HG03025 (cell line): ENCODE data around the gene TENM3.

Experiments
- ATAC-seq: cut with Tn5 transposase; IDR thresholded peaks from one replicate; pipeline ENCODE4 v1.9.1; 2021; ENCODE audit warnings: mild to moderate bottlenecking, moderate library complexity; ENCODE audit not compliant: unreplicated experiment, low FRiP score

Gene TENM3

GRCh38 chr4:182493377-182493776 lies 250.2 kb downstream of the TENM3 start:
- no peak for ATAC-seq

DNA sequence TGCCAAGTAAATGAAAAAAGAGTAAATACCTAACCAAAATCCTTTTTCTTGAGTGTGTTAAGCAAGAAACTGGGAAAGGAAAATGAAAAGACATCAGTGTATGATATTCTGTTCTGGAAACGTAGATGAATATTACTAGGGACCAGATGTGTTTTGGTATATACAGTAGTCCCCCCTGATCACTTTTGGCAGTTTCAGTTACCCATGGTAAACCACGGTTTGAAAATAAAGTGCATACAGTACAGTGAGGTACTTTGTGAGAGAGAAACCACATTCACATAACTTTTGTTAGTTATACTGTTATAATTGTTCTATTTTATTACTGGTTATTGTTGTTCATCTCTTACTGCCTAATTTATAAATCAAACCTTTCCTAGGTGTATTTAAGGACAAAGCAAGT lies 250.9 kb downstream of the TENM3 start:
- ATAC-seq, result peak; percentile 77

DNA sequence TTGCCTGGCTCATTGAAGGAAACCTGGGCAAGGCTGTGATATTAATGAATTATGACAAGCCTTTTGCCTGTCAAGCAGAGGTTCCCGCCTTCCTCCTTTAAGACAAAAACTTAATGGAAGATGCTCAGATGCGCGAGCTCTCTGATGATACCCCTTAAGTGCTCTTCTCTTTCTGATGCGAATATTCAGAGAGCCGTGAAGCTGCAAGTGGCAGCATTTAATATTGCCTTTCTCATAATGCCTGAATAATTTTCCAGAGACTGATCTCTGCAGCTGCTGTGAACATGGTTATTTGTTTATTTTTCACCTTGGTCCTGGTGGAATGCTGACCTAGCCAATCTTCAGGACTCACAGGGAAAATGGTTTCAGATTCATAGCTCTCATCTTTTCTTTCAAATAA lies 251.8 kb downstream of the TENM3 start:
- no peak for ATAC-seq

GRCh38 chr4:182495645-182496385 lies 252.6 kb downstream of the TENM3 start:
- no peak for ATAC-seq

- no peak for ATAC-seq
Measured at GRCh38 chr4:182496408-182496807, 253.2 kb downstream of the TENM3 start.

DNA sequence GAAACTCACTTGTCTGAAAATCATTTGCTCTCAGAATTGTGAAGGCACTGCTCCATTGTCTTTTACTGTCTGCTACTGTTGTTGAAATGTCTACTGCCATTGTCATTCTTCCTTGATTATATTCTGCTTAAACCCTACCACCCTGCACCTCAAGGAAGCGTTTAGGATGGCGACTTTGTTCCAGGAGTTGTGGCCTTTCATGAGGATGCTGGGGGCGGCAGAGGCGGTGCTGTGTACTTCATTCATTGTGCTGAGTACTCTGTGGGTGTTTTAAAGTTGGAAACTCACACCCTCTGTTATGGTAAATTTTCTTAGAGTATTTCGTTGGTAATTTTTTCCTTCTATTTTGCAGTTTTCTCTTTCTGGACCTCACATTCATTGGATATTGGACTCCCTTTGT lies 258.9 kb downstream of the TENM3 start:
- no peak for ATAC-seq

DNA sequence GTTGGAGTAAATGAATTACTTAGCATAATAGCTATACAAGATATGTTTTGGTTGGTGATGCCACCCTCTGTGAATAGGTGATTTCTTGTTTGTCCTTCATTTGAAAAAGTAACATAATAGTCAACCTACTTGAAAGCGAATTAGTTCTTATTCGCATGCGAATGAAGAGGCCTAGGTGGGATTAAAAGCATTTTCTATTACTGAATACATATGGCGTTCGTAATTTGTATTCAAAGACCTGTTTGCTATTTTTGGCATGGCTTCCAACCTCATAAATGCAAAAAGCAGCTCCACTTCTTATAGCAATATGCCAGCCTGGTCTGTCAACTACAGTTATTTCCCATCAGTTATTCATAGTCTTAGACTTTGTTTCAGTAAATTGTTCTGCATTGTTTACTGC lies 261.3 kb downstream of the TENM3 start:
- no peak for ATAC-seq

DNA sequence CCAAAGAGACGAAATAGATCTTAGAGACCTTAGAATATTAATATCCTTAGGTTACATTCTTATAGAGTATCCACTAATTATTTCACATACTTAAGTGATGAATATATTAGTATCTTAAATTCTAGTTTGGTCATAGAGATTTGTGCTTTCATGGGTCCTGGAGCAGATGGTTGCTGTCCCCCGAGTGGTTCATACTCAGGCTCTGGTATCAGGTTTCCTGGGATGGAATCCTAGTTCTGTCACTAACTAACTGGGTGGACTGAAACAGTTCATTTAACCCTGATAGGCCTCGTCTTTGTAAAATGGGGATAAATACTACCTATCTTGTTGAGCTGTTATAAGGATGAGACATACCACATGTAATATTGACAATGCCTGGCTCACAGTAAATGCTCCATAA lies 264.6 kb downstream of the TENM3 start:
- ATAC-seq, result no peak

- no peak for ATAC-seq
Measured at GRCh38 chr4:182510836-182511235, 267.6 kb downstream of the TENM3 start.

DNA sequence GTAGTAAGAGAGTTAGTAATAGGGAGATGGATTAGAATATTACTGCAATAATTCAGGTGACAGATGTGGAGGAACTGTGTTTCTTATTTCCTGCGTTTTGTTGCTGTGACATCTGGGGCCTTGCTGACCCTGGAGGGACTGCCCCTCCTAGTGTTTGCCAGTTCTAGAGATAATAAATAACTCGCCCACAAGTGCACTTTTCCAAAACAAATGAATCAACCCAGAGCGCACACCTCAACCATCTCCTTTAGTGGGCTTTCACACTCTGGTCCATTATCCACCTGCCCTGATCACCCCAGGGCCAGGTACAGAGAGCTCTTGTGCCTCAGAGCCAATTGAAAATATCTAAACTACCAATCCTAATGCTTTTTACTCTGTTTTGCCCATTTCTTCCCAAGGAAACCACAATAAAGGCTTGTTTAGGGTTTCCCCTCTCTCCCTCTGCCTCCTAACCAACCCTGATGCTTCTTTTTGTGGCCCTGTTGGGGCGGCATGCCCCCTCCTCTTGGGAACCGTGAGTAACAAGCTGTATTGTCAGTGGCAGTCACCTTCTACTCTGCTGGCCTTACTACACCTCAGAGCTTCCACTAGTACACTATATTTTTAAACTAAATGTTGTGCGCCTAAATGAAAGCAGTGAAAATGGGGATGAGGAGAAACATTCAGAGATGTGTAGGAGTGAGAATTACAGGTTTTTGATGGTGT lies 270.5 kb downstream of the TENM3 start:
- no peak for ATAC-seq

GRCh38 chr4:182518421-182518820 lies 275.2 kb downstream of the TENM3 start:
- ATAC-seq, result no peak

DNA sequence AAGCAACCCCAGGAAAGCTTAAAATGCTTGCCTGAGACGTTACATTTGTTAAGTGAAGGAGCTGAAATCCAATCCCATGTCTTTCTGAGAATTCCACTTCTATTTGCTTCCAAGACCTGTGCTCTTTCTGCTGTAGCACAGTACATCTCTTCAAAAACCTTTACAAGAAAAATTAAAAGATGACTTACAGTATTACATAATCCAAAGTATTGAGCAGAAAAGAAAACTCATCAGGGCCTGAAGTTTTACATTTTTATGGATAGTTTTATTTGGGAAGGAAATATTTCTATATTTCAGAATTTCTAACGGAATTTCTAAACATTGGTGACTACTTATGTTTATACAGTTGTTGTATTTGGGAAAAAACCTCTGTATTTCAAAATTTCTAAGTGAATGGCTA lies 276.3 kb downstream of the TENM3 start:
- ATAC-seq, result no peak

- no peak for ATAC-seq
Measured at GRCh38 chr4:182521011-182521410, 277.8 kb downstream of the TENM3 start.

DNA sequence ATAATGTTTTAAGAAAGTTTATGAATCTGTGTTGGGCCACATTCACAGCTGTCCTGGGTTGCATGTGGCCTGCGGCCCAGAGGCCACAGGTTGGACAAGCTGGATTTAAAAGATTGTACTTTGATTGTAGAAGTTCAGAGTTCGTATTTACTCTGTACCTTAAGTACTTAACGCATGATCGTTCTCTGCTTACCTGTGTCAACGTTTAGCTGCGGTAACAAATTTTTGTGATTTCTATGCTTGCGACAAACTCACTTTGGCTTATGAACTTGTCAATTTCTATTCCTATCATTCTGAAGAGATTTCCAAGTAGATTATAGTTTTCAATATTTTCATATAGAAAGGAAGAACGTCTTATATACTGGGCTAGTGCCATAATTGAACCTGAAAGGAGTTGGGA lies 285.6 kb downstream of the TENM3 start:
- ATAC-seq, result no peak

DNA sequence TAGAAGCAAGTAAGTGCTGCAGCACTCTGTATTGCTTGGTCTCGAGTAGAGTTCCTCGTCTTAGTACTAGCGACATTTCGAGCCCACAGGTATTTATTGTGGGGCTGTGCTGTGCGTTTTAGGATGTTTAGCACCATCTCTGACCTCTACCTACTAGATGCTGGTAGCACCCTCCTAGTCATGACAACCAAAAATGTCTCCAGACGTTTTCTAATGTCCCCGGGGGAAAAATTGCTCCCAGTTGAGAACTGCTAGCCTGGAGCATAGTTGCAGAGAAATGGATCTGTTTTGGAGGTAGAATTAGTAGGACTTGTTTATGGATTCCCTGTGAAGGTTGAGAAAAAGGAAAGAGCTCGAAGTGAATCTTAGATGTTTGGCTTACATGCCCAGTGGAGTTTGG lies 287.2 kb downstream of the TENM3 start:
- ATAC-seq, result no peak

GRCh38 chr4:182531555-182532162 lies 288.5 kb downstream of the TENM3 start:
- no peak for ATAC-seq

DNA sequence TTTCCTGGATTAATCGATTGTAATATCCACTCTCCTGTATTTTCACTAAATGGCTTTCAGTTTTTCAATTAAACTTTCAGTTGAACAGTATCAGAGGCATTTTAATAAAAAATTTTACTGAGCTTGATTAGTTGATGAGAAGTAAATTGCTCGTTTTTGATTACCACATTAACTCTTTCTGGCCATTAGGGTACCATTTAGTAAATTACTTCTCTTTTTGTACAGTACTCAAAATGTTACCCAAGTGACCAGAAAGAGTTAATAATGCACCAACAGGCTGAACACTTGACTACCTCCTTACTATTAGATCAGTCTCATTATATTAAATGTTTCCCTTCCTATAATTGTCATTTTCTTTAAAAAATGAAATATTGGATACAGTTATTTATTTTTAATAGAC lies 289.2 kb downstream of the TENM3 start:
- ATAC-seq, result no peak

- no peak for ATAC-seq
Measured at GRCh38 chr4:182533964-182534363, 290.8 kb downstream of the TENM3 start.

GRCh38 chr4:182536221-182536811 lies 293.1 kb downstream of the TENM3 start:
- ATAC-seq, result no peak

DNA sequence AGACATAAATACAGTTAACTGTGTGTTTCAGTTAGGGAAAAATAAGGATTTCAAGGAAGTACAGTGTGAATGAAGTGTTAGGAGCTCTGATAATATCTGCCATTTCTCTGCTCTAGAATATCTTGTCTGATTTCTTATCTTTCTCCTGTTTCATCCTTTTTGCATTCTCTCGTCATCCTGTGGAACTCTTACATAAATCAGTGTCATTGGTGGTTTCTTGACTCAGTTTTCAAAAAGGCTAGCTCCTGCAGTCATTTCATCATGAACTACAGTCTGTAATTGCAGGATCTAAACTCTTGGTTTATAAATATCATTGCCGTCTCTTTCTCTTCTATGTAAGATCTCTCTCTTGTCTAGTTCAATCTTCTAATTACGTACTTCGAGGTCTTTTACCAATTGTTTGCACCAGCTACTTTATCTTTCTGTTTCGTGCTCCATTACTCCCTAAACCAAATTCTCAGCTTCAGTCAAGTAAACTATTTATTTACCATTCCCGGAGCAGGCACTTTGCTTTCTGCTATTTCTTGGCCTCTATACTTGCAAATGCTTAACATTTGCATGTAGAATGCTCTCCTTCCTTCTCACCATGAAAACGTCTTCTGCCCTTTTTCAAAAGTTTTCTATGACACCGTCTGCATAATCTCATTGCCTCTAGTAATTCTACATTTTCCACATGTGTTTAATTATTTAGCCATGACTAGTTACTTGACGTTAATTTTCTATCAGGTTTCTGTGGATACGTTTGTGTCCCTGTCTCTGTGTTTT lies 294.0 kb downstream of the TENM3 start:
- ATAC-seq, result no peak

- ATAC-seq, result no peak
Measured at GRCh38 chr4:182538031-182538430, 294.8 kb downstream of the TENM3 start.
